ENCODE data around the gene NXF2B.
"Not testable (repeated sequence)": the region's sequence is repeated elsewhere in the genome, so short reads cannot be mapped to it uniquely, and the experiment has no call there.

The NXF2B gene

GRCh38 chrX:102439908-102440307 lies at the start of gene NXF2B:
Gene NXF2B, minus strand, starts transcription at chrX:102440008. Its CDS starts 59,972 bp downstream, at chrX:102380036.
- not testable (repeated sequence) for H3K9me3 Mint-ChIP-seq, H3K4me3 Mint-ChIP-seq, H3K4me1 Mint-ChIP-seq, H3K36me3 Mint-ChIP-seq, H3K27ac Mint-ChIP-seq, H3K27me3 Mint-ChIP-seq

DNA sequence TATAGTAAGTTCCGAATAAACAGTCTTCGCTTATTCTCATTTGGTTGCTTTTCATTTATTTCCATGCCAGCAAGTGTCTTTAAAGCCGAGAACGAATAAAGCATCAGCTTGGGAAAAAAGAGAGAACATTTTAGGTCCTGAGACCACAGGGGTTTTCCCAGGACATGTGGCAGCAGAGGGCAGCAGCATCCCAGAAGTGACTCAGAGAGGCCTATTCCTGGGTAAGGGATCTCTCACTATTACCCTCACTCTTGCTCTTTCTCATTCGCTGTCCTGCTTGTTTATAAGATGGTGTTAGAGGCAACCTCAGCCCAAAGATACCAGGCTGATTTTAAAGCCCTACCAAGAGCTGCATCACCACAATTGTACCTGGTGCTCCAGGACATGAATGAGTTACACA lies 39.0 kb upstream of the NXF2B start:
- not testable (repeated sequence) for H3K27ac Mint-ChIP-seq, H3K4me3 Mint-ChIP-seq, H3K27me3 Mint-ChIP-seq, H3K36me3 Mint-ChIP-seq, H3K9me3 Mint-ChIP-seq, H3K4me1 Mint-ChIP-seq

- H3K27me3 Mint-ChIP-seq, H3K4me3 Mint-ChIP-seq, H3K4me1 Mint-ChIP-seq, H3K9me3 Mint-ChIP-seq, H3K27ac Mint-ChIP-seq, H3K36me3 Mint-ChIP-seq: not testable (repeated sequence)
Measured at GRCh38 chrX:102471762-102472220, 32.0 kb upstream of the NXF2B start, which contains the start of gene TCP11X2. Gene TCP11X2, minus strand, starts transcription at chrX:102471812.

- not testable (repeated sequence) for H3K36me3 Mint-ChIP-seq, H3K27ac Mint-ChIP-seq, H3K9me3 Mint-ChIP-seq, H3K4me1 Mint-ChIP-seq, H3K27me3 Mint-ChIP-seq, H3K4me3 Mint-ChIP-seq
Measured at GRCh38 chrX:102470215-102470614, 30.4 kb upstream of the NXF2B start.

DNA sequence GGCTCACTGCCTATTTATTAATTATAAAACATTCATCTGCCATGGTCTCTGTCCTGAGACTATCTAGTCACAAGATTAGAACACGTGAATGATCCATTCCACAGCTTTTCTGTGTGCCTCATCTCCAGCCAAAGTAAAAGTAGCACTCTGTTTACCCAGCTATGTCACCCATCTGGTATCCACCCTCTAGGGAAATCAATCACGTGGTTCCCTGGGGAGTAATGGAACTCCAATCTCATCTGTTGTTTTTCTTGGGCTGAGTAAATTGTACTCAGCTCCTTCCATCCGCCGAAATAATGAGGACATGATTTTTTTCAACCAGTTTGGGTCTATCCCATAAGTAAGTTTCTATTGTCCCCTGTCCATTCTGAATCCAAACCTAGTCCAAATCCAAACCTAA lies 18.8 kb upstream of the NXF2B start:
- not testable (repeated sequence) for H3K4me1 Mint-ChIP-seq, H3K9me3 Mint-ChIP-seq, H3K36me3 Mint-ChIP-seq, H3K27ac Mint-ChIP-seq, H3K27me3 Mint-ChIP-seq, H3K4me3 Mint-ChIP-seq

DNA sequence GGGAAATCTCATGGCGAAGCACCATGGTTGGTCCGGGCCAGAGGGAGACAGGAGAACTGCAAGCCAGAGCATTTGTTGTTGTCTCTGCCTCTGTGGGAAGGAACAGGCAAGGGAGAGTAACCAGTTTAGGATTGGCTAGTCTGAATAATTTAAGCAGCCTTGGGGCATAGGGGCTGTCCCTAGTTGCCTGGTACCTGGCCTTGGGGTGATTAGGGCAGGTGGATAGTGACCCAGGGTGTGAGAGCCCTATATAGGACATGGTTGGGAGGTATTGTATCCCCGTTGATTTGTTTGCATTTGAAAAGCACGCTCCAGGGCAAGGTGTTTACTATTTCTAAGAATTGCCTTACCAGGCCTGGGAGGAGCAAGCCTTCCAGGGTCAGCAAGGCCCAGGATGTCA lies 25.3 kb downstream of the NXF2B start:
- H3K9me3 Mint-ChIP-seq, H3K36me3 Mint-ChIP-seq, H3K27me3 Mint-ChIP-seq, H3K27ac Mint-ChIP-seq, H3K4me3 Mint-ChIP-seq, H3K4me1 Mint-ChIP-seq: not testable (repeated sequence)

DNA sequence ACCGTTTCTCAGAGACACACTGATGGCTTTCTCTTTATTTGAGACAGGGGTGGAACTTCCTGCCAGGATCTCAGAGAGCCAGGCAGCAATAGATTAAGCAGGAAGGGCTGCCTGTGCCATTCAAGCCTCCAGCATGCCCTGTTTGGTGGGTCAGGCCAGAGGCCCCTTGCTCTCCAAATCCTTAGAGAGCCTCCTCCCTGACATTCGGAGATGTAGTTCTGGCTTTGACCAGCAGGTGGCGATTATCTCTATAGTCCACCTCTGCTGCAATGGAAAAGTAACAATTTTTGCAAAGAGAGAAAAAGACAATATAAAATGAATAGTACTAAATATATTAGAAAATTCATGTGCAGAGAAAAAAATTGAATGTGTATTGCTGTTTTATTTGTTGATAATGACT lies 93.9 kb downstream of the NXF2B start:
- Mint-ChIP-seq H3K9me3 (no peaks in the 10 kb centered on the region), H3K36me3 (no peaks in the 10 kb centered on the region), H3K27ac (no peak overlapping the region), H3K4me1 (no peaks in the 10 kb centered on the region), H3K27me3 (peaks cover 2% of the 10 kb centered on the region), H3K4me3 (no peak overlapping the region)

- Mint-ChIP-seq H3K4me3 (no peak overlapping the region), H3K27ac (no peak overlapping the region), H3K4me1 (no peaks in the 10 kb centered on the region), H3K27me3 (peaks cover 2% of the 10 kb centered on the region), H3K36me3 (no peaks in the 10 kb centered on the region), H3K9me3 (no peaks in the 10 kb centered on the region)
Measured at GRCh38 chrX:102341867-102342266, 97.9 kb downstream of the NXF2B start.

DNA sequence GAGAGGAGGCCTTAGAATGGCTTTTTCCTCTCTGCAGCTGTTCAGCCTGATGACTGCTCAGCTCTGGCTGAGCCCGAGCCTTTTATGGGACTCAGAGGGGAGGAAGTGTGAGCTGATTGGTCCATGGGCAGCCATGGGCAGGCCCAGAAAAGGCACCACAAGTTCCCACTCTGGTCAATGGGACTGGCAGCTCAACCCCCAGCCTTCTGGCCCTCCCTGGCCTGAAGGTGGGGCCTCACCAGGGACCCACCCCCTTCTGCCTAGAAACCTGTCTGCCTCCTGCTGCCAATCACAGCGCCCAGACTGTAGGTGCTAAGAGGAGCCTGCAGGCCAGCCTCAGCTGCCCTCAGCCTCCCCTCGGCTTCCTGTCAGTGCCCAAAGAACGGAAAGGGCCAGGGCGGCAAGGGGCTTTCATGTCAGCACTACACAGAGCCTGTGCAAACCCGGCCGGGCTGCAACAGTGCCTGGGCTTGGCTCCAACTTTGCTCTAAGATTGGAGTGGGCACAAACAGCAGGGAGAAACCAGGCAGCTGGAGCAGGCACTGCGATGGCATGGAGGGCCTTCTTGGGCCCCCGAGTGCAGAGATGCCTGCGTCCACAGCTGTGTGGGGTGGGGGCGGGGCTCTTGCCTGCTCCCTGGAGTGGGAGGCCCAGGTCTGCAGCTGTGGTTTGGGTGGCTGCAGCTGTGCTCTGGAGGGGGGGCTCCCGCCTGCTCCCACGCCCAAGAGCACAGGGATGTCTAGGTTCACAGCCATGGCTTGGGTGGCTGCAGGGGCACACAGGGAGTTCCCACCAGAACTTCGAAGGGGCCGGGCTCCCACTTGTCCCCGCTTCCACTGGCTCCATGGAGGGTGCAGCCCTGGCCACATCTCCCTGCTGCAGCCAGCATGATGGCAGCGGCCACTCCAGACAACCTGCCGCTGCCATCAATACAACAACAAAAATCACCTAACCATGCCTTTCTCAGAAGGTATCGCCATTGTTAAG lies 100.2 kb downstream of the NXF2B start:
- no peak overlapping the region for H3K27ac Mint-ChIP-seq
- H3K27me3 Mint-ChIP-seq, result no peaks in the 10 kb centered on the region
- no peaks in the 10 kb centered on the region for H3K4me1 Mint-ChIP-seq
- H3K36me3 Mint-ChIP-seq, result no peaks in the 10 kb centered on the region
- no peaks in the 10 kb centered on the region for H3K9me3 Mint-ChIP-seq
- no peak overlapping the region for H3K4me3 Mint-ChIP-seq

DNA sequence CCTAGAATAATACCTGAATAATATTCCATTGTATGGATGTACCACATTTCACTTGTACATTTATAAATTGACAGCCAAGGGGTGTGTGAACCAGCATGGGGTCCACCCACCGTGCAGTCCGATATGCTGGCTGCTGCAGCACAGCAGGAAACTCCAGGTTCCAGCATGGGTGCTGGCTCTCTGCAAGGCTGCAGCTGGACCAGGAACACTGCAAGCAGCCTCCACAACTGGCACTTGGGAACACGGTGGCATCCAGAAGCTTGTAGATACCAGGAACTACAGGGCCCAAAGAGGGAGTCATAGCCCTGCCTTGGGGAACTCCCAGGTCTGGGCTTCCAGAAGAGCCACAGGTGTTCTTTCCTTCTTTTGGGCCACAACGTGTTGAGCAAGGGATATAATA lies 101.6 kb downstream of the NXF2B start:
- H3K4me1 Mint-ChIP-seq, result no peaks in the 10 kb centered on the region
- no peaks in the 10 kb centered on the region for H3K27me3 Mint-ChIP-seq
- H3K36me3 Mint-ChIP-seq, result no peaks in the 10 kb centered on the region
- H3K9me3 Mint-ChIP-seq, result no peaks in the 10 kb centered on the region
- H3K4me3 Mint-ChIP-seq, result no peak overlapping the region
- H3K27ac Mint-ChIP-seq, result no peak overlapping the region
